GM12874 (cell line): ENCODE data around the gene ZCCHC24.
A peak's percentile ranks its signal among the peaks of the same experiment; 100 is the strongest.

Experiments used
- TF ChIP-seq, protein P1 (sequence below): IDR thresholded peaks from 2 replicates; pipeline ENCODE4 v1.5.1; 2011; ENCODE audit warnings: low read depth, mild to moderate bottlenecking, control low read depth, low read length, moderate library complexity; ENCODE audit not compliant: insufficient read depth

Gene ZCCHC24

DNA sequence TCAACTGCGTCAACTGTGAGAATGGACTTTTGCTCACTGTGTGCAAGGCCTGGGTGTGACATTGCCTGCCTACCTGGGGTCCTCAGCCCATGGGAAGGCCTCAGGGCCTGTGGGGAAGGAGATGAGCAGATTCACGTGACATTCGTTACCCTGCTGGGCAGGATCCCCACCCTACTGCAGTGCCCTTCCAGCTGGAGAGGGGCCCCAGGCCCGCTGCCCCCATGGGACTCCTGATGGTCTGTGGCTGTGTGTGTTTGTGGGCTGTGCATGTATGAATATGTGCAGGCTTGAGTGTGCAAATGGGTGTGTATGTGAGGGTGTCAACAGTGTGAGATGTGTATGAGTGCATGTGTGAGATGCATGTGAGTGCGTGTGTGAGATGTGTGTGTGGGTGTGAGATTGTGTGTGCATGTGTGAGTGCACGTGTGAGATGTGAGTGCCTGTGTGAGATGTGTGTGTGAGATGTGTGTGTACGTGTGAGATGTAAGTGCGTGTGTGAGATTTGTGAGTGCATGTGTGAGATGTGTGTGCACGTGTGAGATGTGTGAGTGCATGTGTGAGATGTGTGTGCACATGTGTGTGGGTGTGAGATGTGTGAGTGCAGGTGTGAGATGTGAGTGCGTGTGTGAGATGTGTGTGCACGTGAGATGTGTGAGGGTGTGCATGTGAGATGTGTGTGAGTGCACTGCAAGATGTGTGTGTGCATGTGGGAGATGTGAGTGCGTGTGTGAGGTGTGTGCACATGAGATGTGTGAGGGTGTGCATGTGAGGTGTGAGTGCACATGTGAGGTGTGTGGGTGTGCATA, 68.5 kb downstream of the ZCCHC24 start:
- TF ChIP-seq, protein P1, sequence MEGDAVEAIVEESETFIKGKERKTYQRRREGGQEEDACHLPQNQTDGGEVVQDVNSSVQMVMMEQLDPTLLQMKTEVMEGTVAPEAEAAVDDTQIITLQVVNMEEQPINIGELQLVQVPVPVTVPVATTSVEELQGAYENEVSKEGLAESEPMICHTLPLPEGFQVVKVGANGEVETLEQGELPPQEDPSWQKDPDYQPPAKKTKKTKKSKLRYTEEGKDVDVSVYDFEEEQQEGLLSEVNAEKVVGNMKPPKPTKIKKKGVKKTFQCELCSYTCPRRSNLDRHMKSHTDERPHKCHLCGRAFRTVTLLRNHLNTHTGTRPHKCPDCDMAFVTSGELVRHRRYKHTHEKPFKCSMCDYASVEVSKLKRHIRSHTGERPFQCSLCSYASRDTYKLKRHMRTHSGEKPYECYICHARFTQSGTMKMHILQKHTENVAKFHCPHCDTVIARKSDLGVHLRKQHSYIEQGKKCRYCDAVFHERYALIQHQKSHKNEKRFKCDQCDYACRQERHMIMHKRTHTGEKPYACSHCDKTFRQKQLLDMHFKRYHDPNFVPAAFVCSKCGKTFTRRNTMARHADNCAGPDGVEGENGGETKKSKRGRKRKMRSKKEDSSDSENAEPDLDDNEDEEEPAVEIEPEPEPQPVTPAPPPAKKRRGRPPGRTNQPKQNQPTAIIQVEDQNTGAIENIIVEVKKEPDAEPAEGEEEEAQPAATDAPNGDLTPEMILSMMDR = no peak

DNA sequence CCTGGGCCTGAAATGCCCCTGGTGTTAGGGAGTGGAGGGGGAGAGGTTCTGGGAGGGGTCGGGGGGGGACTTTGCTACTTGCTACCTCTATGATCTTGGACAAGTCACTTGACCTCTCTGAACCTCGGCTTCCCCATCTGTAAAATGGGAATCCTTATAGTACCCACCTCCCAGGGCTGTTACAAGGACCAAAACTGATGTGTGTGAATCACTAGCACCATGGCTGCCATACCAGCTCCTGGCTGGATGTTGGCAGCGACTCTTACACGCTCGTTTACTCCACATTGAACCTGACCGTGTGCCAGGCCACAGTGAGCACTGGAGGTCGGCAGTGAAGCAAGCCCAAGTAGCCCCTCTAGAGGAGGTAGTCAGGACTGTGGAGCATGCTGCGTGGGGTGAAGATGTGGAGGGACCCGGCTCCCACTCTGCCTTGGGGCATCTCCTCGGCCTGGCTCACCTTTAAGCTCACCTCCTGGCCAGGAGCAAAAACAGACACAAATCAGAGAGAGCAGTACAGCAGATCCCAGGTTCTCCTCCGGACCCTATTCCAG, 69.3 kb downstream of the ZCCHC24 start:
- TF ChIP-seq, protein P1 = no peak

DNA sequence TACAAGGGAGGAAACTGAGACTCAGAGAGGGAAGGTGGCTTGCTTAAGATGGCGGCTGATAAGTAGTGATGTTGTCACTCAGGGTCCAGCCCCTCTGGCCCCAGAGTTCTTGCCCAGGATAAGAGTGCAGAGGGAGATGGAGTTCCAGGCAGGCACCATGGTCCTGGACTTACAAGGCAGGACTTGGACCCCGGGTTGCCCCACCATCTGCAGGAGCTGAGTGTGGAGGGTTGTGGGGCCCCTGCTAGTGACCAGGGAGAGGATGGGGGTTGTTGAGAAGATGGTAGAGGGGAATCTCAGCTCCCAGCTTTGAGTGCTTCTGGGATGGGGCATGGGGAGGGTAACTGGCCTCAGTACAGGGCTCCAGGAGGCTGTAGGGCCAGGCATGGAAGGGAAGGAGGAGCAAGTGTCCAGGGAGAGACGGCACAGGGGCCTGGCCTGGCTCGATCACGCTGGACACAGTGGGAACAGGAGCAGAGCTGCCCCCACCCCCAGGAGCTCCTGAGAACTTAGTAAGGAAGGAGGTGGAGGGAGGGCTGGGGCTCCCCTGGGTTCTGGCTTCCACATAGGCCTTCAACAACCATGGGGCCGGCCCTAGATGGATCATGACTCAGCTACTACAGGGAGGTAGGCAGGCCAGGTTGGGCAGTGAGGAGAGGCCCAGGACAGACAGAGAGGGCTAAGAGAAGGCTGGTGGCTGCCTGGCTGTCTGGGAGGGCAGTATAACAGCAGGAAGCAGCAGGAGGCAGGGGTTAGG, 69.9 kb downstream of the ZCCHC24 start:
- TF ChIP-seq, protein P1 = no peak

DNA sequence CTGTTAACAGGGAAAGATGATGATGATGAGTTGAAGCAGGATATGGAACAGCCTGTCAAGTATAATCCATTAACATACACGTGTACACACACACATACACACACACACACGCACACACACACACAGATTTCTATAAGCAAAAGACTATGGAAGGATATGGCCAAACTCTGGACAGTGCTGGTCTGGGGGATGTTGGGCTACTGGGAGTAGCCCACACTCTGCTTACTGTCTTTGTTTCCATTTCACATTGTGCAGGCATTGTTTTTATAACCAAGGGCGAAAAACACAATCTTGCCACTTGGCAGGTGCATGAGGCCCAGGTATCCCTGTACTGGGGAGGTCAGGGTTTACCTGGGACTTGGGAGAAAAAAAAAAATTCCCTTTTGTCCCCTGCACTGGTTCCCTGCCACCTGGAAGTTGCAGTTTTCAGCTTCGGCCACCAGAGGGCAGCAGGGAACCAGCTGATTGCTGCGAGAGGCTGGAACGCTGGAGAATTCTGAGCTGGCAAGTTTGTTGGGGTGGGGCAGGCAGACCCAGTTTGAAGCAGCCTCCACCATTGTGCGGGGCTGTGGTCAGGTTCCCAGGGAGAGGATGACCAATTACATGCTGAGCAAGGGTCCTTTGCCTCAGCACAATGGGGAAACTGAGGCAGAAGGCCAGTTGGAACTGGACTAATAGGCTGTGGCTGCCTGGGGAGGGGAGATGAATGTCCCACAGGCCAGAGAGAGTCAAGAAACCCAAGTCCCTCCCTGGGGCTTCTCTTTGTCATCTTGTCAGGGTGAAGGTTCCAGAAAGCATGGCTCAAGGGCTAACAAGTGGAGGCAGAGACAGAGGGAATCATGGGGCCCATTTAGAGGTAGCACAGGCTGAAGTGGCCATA, 70.9 kb downstream of the ZCCHC24 start:
- TF ChIP-seq, protein P1 = peak; percentile 93

DNA sequence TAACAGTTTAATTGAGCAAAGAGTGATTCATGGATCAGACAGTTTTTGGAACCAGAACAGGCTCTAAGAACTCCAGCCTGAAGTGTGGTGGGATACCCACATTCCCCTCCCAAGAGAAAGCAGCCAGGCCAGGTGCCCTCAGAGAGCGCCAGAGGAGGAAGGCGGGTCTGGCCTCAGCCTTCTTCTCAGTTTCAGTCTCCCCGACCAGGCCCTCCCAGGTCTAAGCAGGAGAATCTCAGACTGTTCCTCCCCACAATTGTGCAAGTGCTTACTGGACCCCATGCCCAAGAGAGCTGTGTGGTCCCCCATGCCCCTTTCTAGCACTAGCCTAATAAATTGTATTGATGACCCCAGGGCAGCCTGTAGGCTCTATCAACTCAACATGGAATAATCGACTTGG, 72.6 kb downstream of the ZCCHC24 start:
- TF ChIP-seq, protein P1 = no peak

DNA sequence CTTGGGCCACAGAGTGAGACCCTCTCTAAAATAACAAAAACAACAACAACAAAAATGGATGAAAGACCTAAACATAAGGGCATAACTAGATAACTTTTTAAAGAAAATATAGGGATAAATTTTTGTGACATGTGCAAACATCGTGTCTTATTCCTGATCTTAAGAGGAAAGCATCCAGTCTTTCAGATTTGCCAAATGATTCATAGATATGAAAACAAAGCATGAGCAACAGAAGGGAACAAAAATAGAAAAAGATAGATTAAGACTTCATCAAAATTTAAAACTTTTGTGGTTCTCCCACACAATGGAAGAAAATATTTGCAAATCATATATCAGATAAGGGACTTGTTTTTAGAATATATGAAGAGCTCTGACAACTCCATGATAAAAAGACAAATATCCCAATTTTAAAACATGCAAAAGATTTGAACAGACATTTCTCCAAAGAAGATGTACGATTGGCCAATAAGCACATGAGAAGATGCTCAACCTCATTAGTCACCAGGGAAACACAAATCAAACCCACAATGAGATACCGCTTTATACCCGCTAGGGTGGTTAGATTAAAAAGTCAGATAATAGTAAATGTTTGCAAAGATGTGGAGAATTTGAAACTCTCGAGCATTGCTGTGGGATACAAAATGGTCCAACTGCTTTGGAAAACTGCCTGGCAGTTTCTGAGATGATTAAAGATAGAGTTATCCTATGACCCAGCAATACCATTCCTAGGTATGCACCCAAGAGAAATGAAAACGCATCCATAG, 77.8 kb downstream of the ZCCHC24 start:
- TF ChIP-seq, protein P1 = no peak
